HG03066 (cell line): Measurements from ENCODE around the gene TBX18.

Experiments used
- ATAC-seq: cut with Tn5 transposase; IDR thresholded peaks from one replicate; pipeline ENCODE4 v1.9.1; 2021; ENCODE audit warnings: low read depth; ENCODE audit not compliant: unreplicated experiment

The TBX18 gene

GRCh38 chr6:84773431-84774156 is 9.2 kb upstream of the TBX18 start:
- ATAC-seq = peak; percentile 14

GRCh38 chr6:84773133-84773430 is 8.7 kb upstream of the TBX18 start:
- no peak for ATAC-seq

- ATAC-seq = no peak
These were observed 8.2 kb upstream of the TBX18 start for GRCh38 chr6:84772428-84773132.

- ATAC-seq = no peak
These were observed 7.5 kb upstream of the TBX18 start for GRCh38 chr6:84771756-84772356.

GRCh38 chr6:84771125-84771755 is 6.8 kb upstream of the TBX18 start:
- no peak for ATAC-seq

GRCh38 chr6:84770521-84770920 is 6.1 kb upstream of the TBX18 start:
- ATAC-seq = no peak

GRCh38 chr6:84769306-84769705 is 4.9 kb upstream of the TBX18 start:
- no peak for ATAC-seq

GRCh38 chr6:84768442-84769174 is 4.2 kb upstream of the TBX18 start:
- ATAC-seq = no peak

GRCh38 chr6:84767526-84768201 is 3.3 kb upstream of the TBX18 start:
- ATAC-seq = no peak

GRCh38 chr6:84766799-84767525 is 2.6 kb upstream of the TBX18 start:
- ATAC-seq = no peak

GRCh38 chr6:84766118-84766798 is 1.9 kb upstream of the TBX18 start:
- no peak for ATAC-seq

GRCh38 chr6:84763886-84764331 is 489 bp downstream of the TBX18 start:
- no peak for ATAC-seq

- no peak for ATAC-seq
These were observed 1.2 kb downstream of the TBX18 start for GRCh38 chr6:84763003-84763885.

GRCh38 chr6:84762220-84763002 is 2.0 kb downstream of the TBX18 start:
- no peak for ATAC-seq

- no peak for ATAC-seq
These were observed 5.9 kb downstream of the TBX18 start for GRCh38 chr6:84758486-84758885.

- ATAC-seq = no peak
These were observed 7.5 kb downstream of the TBX18 start for GRCh38 chr6:84756877-84757276.

- ATAC-seq = no peak
These were observed 7.9 kb downstream of the TBX18 start for GRCh38 chr6:84756466-84756865.
